Femur (tissue), 1 donor: ENCODE data around the gene YIPF7.

ENCODE experiments used
- DNase-seq: peaks from one replicate; pipeline ENCODE4 v3.0.0-alpha.2; 2017

The YIPF7 gene

GRCh38 chr4:44651425-44651824, at the start of gene YIPF7:
Gene YIPF7, minus strand, starts transcription at chr4:44651625. Its CDS starts 1,525 bp downstream, at chr4:44650100.
- DNase-seq: no peak

GRCh38 chr4:44701037-44701436, 49.6 kb upstream of the YIPF7 start:
- no peak for DNase-seq

GRCh38 chr4:44700427-44700826, 49.0 kb upstream of the YIPF7 start:
- no peak for DNase-seq

- DNase-seq: no peak
Measured at GRCh38 chr4:44684648-44685047, 33.2 kb upstream of the YIPF7 start.

GRCh38 chr4:44679060-44679459, 27.6 kb upstream of the YIPF7 start:
- DNase-seq: no peak

- DNase-seq: peak; percentile 95
Measured at GRCh38 chr4:44678094-44679041, 26.9 kb upstream of the YIPF7 start, which contains the start of gene GUF1. Gene GUF1, plus strand, starts transcription at chr4:44678420. Its CDS starts 203 bp downstream, at chr4:44678623.

- no peak for DNase-seq
Measured at GRCh38 chr4:44675366-44675765, 23.9 kb upstream of the YIPF7 start.

- no peak for DNase-seq
Measured at GRCh38 chr4:44674471-44674870, 23.0 kb upstream of the YIPF7 start.

GRCh38 chr4:44671636-44672035, 20.2 kb upstream of the YIPF7 start:
- DNase-seq: no peak

- DNase-seq: no peak
Measured at GRCh38 chr4:44670506-44671199, 19.2 kb upstream of the YIPF7 start.

GRCh38 chr4:44668526-44668925, 17.1 kb upstream of the YIPF7 start:
- DNase-seq: no peak

GRCh38 chr4:44663539-44664263, 12.3 kb upstream of the YIPF7 start:
- no peak for DNase-seq

GRCh38 chr4:44662623-44663005, 11.2 kb upstream of the YIPF7 start:
- DNase-seq: no peak

- DNase-seq: no peak
Measured at GRCh38 chr4:44661940-44662622, 10.7 kb upstream of the YIPF7 start.

GRCh38 chr4:44660396-44660795, 9.0 kb upstream of the YIPF7 start:
- no peak for DNase-seq

- DNase-seq: no peak
Measured at GRCh38 chr4:44652002-44652401, 577 bp upstream of the YIPF7 start.

- DNase-seq: no peak
Measured at GRCh38 chr4:44646151-44646550, 5.3 kb downstream of the YIPF7 start.

- DNase-seq: no peak
Measured at GRCh38 chr4:44638091-44638490, 13.3 kb downstream of the YIPF7 start.

GRCh38 chr4:44632733-44633132, 18.7 kb downstream of the YIPF7 start:
- DNase-seq: no peak

- DNase-seq: no peak
Measured at GRCh38 chr4:44632089-44632488, 19.3 kb downstream of the YIPF7 start.

GRCh38 chr4:44629280-44629866, 22.1 kb downstream of the YIPF7 start:
- no peak for DNase-seq

- DNase-seq: peak; percentile 51
Measured at GRCh38 chr4:44623676-44624075, 27.7 kb downstream of the YIPF7 start.
